Measurements from ENCODE around the gene CRACR2B. TPM values are rescaled to one million over a fixed set of nuclear protein-coding genes. Genes with fewer than 3 reads are reported as not detected.
A peak's percentile ranks its signal among the peaks of the same experiment; 100 is the strongest.

Gene CRACR2B
- total RNA-seq, 1 donor from 2014 or later: 0.57 TPM

DNA sequence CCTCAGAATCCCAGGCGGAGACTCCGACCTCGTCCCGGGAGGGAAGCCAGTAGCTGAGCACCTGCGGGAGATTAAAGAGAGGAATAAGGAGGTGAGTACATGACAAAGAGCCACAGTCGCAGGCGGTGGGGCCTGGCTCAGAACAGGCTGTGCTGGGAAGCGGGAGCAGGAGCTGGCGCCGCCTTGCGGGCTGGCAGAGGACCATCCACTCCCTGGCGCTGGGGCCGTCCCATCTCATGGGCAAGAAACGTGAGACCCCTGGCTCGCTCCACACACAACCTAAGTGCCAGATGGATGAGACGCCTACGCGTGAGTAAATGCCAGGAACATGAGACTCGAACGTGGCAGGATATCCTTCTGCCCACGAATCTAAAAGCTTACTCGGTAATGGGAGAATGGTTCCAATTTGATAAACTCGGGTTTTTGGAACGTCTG is 44.1 kb upstream of the CRACR2B start:
- H3K9me3 Mint-ChIP-seq (ENCODE audit: low read depth): no peaks in the 10 kb centered on the region
- H3K27ac Mint-ChIP-seq (ENCODE audit: unreplicated experiment): peak overlapping the region; percentile 86
- H3K36me3 Mint-ChIP-seq (ENCODE audit: low read depth): peaks cover 5% of the 10 kb centered on the region
- peak; percentile 84 for TF ChIP-seq CTCF (IDR thresholded peaks at IDR 0.05)
- DNase-seq (ENCODE audit: low spot score): no peak
- peaks cover 30% of the 10 kb centered on the region for H3K4me1 Mint-ChIP-seq (ENCODE audit: low read depth)
- H3K4me3 Mint-ChIP-seq (ENCODE audit: unreplicated experiment): no peak overlapping the region
- no peaks in the 10 kb centered on the region for H3K27me3 Mint-ChIP-seq (ENCODE audit: low read depth)

- no peak overlapping the region for H3K4me3 Mint-ChIP-seq (ENCODE audit: unreplicated experiment)
Measured at GRCh38 chr11:786235-787083, 41.3 kb upstream of the CRACR2B start.

DNA sequence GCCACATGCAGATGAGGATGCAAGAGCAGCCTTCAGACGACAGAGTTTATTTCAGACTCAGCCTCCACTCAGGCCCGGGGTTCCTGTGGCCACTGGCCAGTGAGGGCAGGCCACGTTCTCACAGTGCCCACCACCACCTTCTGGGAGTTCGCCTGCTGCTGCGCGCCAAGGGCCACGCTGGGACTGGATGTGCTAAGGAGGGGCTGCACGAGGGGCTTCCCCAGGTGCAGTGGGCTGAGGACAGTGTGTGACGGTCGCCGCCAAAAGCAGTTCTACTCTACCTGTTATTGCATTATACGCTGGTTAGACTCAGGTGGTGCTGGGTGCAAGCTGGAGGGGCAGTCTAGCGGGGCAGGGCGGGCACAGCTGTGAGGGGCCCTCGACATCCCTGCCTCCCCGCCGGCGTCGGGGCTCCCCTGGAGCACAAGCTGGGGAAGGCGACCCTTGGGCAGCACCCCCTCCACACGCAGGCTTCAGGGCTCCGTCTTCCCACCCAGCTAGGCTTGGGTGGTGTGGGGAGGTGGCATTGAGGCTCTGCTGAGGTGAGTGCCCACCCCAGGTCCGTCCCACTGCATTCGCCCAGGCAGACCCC is 40.5 kb upstream of the CRACR2B start:
- no peak for DNase-seq (ENCODE audit: low spot score)
- Mint-ChIP-seq H3K36me3 (ENCODE audit: low read depth) (peaks cover 5% of the 10 kb centered on the region), H3K27ac (ENCODE audit: unreplicated experiment) (no peak overlapping the region), H3K9me3 (ENCODE audit: low read depth) (no peaks in the 10 kb centered on the region), H3K4me3 (ENCODE audit: unreplicated experiment) (no peak overlapping the region), H3K27me3 (ENCODE audit: low read depth) (no peaks in the 10 kb centered on the region), H3K4me1 (ENCODE audit: low read depth) (peaks cover 13% of the 10 kb centered on the region)
- no peak for TF ChIP-seq CTCF (IDR thresholded peaks at IDR 0.05)

More at GRCh38 chr11:786235-787083, 41.3 kb upstream of the CRACR2B start:
- Mint-ChIP-seq H3K27ac (ENCODE audit: unreplicated experiment) (no peak overlapping the region), H3K27me3 (ENCODE audit: low read depth) (no peaks in the 10 kb centered on the region), H3K36me3 (ENCODE audit: low read depth) (peaks cover 5% of the 10 kb centered on the region), H3K4me1 (ENCODE audit: low read depth) (peaks cover 15% of the 10 kb centered on the region), H3K9me3 (ENCODE audit: low read depth) (no peaks in the 10 kb centered on the region)
- no peak for TF ChIP-seq CTCF (IDR thresholded peaks at IDR 0.05)
- DNase-seq (ENCODE audit: low spot score): no peak

DNA sequence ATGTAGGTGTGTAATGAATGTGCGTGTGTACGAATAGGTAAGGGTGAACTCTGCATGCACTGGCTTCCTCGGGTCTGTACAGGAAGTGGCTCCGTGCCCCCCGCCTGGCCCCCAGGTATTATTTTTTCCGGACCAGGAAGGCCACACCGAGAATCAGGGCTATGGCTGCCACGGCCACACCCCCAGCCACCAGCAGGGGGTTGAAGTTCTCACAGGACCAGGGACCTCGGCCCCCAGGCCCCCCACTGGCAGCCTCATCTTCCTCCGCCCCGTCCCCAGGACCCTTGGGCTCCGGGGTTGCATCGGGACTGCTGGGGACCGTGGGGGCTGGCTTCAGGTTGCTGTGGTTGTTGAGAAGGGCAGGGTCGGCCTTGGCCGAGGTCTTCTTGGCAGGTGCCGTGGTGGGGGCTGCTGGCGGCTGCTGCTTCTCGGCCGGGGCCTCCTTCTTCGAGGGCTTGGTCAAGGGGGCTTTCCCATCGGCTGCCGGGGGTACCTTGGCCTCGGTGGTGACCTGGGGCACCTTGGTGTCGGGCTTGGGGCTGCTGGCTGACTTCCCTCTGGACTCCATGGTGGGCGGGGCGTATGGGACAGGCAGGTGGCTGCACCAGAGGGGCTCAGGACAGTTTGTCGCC is 39.6 kb upstream of the CRACR2B start:
- Mint-ChIP-seq H3K9me3 (ENCODE audit: low read depth) (no peaks in the 10 kb centered on the region), H3K27me3 (ENCODE audit: low read depth) (no peaks in the 10 kb centered on the region), H3K27ac (ENCODE audit: unreplicated experiment) (no peak overlapping the region), H3K4me1 (ENCODE audit: low read depth) (peaks cover 9% of the 10 kb centered on the region), H3K36me3 (ENCODE audit: low read depth) (peaks cover 5% of the 10 kb centered on the region), H3K4me3 (ENCODE audit: unreplicated experiment) (no peak overlapping the region)
- peak; percentile 28 for TF ChIP-seq CTCF (IDR thresholded peaks at IDR 0.05)
- DNase-seq (ENCODE audit: low spot score): no peak

Measured in chondrocyte (in vitro differentiated cells).